CD14-positive monocyte (primary cell): ENCODE results near the gene PRR23C. TPM values are rescaled to one million over a fixed set of nuclear protein-coding genes. Genes with fewer than 3 reads are reported as not detected.

Source experiments
- DNase-seq, 3 donors: peaks; one replicate each; pipeline ENCODE4 v3.0.0-alpha.2; 2011 to 2022
- H2AFZ ChIP-seq: 2 replicates; pipeline ENCODE4 v1.6.0; 2012; ENCODE audit warnings: mild to moderate bottlenecking, low read depth, low read length, inconsistent platforms; ENCODE audit not compliant: insufficient read depth, poor library complexity, severe bottlenecking
- H3K27ac ChIP-seq, 2 donors: 1 replicate in 1 of 2; 2 replicates in 1 of 2; pipeline ENCODE4 v1.5.1; 2012 to 2013; ENCODE audit warnings: low read length in 2 of 2, control low read depth in 1 of 2, inconsistent platforms in 1 of 2, low read depth in 1 of 2, mild to moderate bottlenecking in 1 of 2
- H3K27me3 ChIP-seq, 2 donors: one replicate each; pipeline versions ENCODE4 v1.6.0 to v1.6.1; 2011 to 2013; ENCODE audit warnings: low read length in 2 of 2; ENCODE audit not compliant: control insufficient read depth in 2 of 2, insufficient read depth in 2 of 2
- H3K36me3 ChIP-seq, 2 donors: replicated peaks in 1 of 2; 1 replicate in 1 of 2; 2 replicates in 1 of 2; pipeline versions ENCODE4 v1.5.1 to v1.6.1; 2012 to 2013; ENCODE audit warnings: low read length in 2 of 2, control low read depth in 1 of 2, inconsistent platforms in 1 of 2, mild to moderate bottlenecking in 1 of 2; ENCODE audit not compliant: insufficient read depth in 2 of 2, control insufficient read depth in 1 of 2
- H3K4me1 ChIP-seq, 2 donors: 1 replicate in 1 of 2; 2 replicates in 1 of 2; pipeline versions ENCODE4 v1.5.1 to v1.6.1; 2012 to 2013; ENCODE audit warnings: low read length in 2 of 2, control low read depth in 1 of 2, inconsistent platforms in 1 of 2, mild to moderate bottlenecking in 1 of 2, moderate library complexity in 1 of 2; ENCODE audit not compliant: insufficient read depth in 2 of 2, control insufficient read depth in 1 of 2
- H3K4me2 ChIP-seq: replicated peaks from 2 replicates; pipeline ENCODE3; 2012; ENCODE audit warnings: low read length, moderate library complexity, mild to moderate bottlenecking; ENCODE audit not compliant: poor library complexity, severe bottlenecking; ENCODE audit errors: extremely low read depth
- H3K4me3 ChIP-seq, 3 experiments: fragments of 200-600 bp in 1 of 3; sonication (generic) in 1 of 3; replicated peaks in 1 of 3; 1 replicate in 2 of 3; 2 replicates in 1 of 3; pipeline ENCODE4 v1.5.1; 2011 to 2013; ENCODE audit warnings: low read length in 3 of 3, mild to moderate bottlenecking in 3 of 3, control low read depth in 2 of 3, low read depth in 2 of 3, inconsistent platforms in 1 of 3, moderate library complexity in 1 of 3
- H3K79me2 ChIP-seq: 2 replicates; pipeline ENCODE4 v1.6.0; 2012; ENCODE audit warnings: mild to moderate bottlenecking, control low read depth, inconsistent platforms, low read length, moderate library complexity; ENCODE audit not compliant: insufficient read depth
- H3K9ac ChIP-seq: 2 replicates; pipeline ENCODE4 v1.6.0; 2017; ENCODE audit warnings: low read length, mild to moderate bottlenecking; ENCODE audit not compliant: insufficient read depth, poor library complexity, severe bottlenecking
- H3K9me3 ChIP-seq, 2 donors: replicated peaks in 1 of 2; 1 replicate in 1 of 2; 2 replicates in 1 of 2; pipeline versions ENCODE4 v1.5.1 to v1.6.1; 2012 to 2013; ENCODE audit warnings: low read length in 2 of 2, control low read depth in 1 of 2; ENCODE audit not compliant: control insufficient read depth in 1 of 2, insufficient read depth in 1 of 2
- H4K20me1 ChIP-seq: 2 replicates; pipeline ENCODE4 v1.6.0; 2012; ENCODE audit warnings: mild to moderate bottlenecking, low read length, control low read depth, moderate library complexity; ENCODE audit not compliant: insufficient read depth
- H3K27ac Mint-ChIP-seq, 7 donors: one replicate each; pipeline ENCODE4 v1.8.0; 2020; ENCODE audit warnings: mild to moderate bottlenecking in 7 of 7, mixed read lengths in 7 of 7, moderate library complexity in 6 of 7, inconsistent platforms in 2 of 7
- H3K27me3 Mint-ChIP-seq, 3 donors: one replicate each; pipeline ENCODE4 v1.8.0; 2021 to 2022; ENCODE audit warnings: low read depth in 3 of 3, mild to moderate bottlenecking in 3 of 3, mixed read lengths in 3 of 3, moderate library complexity in 3 of 3, inconsistent platforms in 1 of 3
- H3K36me3 Mint-ChIP-seq, 2 donors: one replicate each; pipeline ENCODE4 v1.8.0; 2020; ENCODE audit warnings: mixed read lengths in 2 of 2, inconsistent platforms in 1 of 2, mild to moderate bottlenecking in 1 of 2
- H3K4me1 Mint-ChIP-seq: one replicate; pipeline ENCODE4 v1.8.0; 2020; ENCODE audit warnings: mild to moderate bottlenecking, mixed read lengths
- H3K4me3 Mint-ChIP-seq, 2 donors: one replicate each; pipeline ENCODE4 v1.8.0; 2020; ENCODE audit warnings: mild to moderate bottlenecking in 2 of 2, mixed read lengths in 2 of 2, moderate library complexity in 1 of 2
- H3K9me3 Mint-ChIP-seq, 7 donors: one replicate each; pipeline ENCODE4 v1.8.0; 2020 to 2022; ENCODE audit warnings: mixed read lengths in 7 of 7, mild to moderate bottlenecking in 6 of 7, moderate library complexity in 6 of 7, inconsistent platforms in 2 of 7
- WGBS: methylation state at CpG from one replicate; pipeline ENCODE4 v1.1.5; 2013; ENCODE audit warnings: missing lambda C conversion rate; ENCODE audit not compliant: insufficient coverage; 5-methylcytosine and 5-hydroxymethylcytosine counted together
- intact Hi-C, 2 donors: fragments of 100-400 bp; cut with micrococcal nuclease; formaldehyde crosslinking; loops; one replicate each; pipeline versions ENCODE4 v1.15.0 to v1.15.1; 2023
- polyA plus RNA-seq, 3 donors: library from polyadenylated mRNA; depleted of rRNA in 1 of 3; unstranded in 2 of 3; stranded (reverse) in 1 of 3; fragments of 300-500 nt in 2 of 3; fragments of >200 nt in 1 of 3; fragmentation: Illumina TruSeq in 2 of 3; gene quantifications; 1 replicate in 2 of 3; 2 replicates in 1 of 3; pipeline ENCODE4 v1.2.3, GENCODE V29; 2012 to 2021
- TF ChIP-seq, protein P1 (sequence below): fragments of 200-600 bp; IDR thresholded peaks from one replicate; pipeline ENCODE4 v1.8.0; 2022; ENCODE audit warnings: antibody characterized with exemption, mild to moderate bottlenecking

PRR23C gene
- polyA plus RNA-seq, 3 donors: not detected

DNA sequence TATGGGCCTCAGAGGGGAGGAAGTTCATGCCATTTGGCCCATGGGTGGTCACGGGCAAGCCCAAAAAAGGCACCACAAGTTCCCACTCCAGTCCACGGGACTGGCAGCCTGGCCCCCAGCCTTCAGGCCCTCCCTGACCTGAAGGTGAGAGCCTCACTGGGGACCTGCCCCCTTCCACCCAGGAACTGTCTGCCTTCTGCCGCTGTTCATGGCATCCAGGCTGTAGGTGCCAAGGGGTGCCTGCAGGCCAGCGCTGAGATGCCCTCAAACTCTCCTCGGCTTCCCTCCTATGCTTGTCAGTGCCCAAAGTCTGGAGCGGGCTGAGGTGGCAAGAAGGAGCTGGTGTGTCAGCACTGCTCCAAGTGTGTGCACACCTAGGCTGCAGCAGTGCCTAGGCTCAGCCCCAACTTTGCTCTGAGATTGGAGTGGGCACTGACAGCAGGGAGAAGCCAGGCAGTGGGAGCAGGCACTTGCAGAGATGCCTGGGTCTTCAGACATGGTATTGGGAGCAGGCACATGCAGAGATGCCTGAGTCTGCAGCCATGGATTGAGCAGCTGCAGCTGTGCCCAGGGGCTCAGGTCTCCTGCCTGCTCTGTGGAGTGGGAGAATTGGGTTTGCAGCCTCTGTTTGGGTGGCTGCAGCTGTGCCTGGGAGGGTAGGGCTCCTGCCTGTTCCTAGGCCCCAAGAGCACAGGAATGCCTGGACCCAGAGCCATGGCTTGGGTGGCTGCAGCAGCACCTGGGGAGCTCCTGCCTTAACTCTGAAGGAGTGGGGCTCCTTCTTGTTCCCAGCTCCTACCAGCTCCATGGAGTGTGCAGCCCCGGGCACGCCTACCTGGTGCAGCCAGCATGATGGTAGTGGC, 44.0 kb upstream of the PRR23C start:
- H2AFZ ChIP-seq: no peak overlapping the region
- H3K27me3 Mint-ChIP-seq: peaks cover 5 to 9% (median 7%) of the 10 kb centered on the region in 3 donors
- intact Hi-C loops: no loop called here
- H3K4me1 Mint-ChIP-seq: no peaks in the 10 kb centered on the region
- WGBS: 78% methylated on average over 5 of the region's 8 CpGs
- H3K27ac Mint-ChIP-seq: no peak overlapping the region
- H3K4me3 ChIP-seq: no peak overlapping the region
- TF ChIP-seq, protein P1, sequence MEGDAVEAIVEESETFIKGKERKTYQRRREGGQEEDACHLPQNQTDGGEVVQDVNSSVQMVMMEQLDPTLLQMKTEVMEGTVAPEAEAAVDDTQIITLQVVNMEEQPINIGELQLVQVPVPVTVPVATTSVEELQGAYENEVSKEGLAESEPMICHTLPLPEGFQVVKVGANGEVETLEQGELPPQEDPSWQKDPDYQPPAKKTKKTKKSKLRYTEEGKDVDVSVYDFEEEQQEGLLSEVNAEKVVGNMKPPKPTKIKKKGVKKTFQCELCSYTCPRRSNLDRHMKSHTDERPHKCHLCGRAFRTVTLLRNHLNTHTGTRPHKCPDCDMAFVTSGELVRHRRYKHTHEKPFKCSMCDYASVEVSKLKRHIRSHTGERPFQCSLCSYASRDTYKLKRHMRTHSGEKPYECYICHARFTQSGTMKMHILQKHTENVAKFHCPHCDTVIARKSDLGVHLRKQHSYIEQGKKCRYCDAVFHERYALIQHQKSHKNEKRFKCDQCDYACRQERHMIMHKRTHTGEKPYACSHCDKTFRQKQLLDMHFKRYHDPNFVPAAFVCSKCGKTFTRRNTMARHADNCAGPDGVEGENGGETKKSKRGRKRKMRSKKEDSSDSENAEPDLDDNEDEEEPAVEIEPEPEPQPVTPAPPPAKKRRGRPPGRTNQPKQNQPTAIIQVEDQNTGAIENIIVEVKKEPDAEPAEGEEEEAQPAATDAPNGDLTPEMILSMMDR: no peak
- peaks cover 0 to 7% (median 3%) of the 10 kb centered on the region in 7 donors for H3K9me3 Mint-ChIP-seq
- no peaks in the 10 kb centered on the region for H3K36me3 Mint-ChIP-seq
- no peaks in the 10 kb centered on the region for H3K27me3 ChIP-seq
- H3K36me3 ChIP-seq: no peaks in the 10 kb centered on the region
- no peak overlapping the region for H3K4me2 ChIP-seq
- H3K27ac ChIP-seq: no peak overlapping the region
- no peaks in the 10 kb centered on the region for H3K9me3 ChIP-seq
- no peak overlapping the region for H3K4me3 Mint-ChIP-seq
- H3K9ac ChIP-seq: no peak overlapping the region
- no peaks in the 10 kb centered on the region for H3K4me1 ChIP-seq
- DNase-seq: no peak
- no peaks in the 10 kb centered on the region for H4K20me1 ChIP-seq
- H3K79me2 ChIP-seq: no peaks in the 10 kb centered on the region

DNA sequence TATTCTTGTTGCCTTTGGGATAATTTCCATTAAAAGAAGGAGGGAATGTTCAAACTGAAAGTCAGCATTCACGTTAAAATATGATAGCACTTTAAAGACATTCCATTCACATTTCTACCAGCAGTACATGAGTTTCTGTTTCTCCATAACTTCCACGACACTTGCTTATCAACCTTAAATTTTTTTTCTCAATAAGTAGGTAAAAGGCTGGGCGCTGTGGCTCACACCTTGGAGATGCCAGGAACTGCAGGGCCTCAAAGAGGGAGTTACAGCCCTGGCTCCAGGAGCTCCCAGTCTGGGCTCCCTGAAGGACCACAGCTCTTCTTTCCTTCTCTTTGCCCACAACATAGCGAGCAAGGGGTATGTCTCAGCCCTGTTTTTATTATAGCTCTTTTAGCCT, 42.9 kb upstream of the PRR23C start:
- H3K79me2 ChIP-seq: no peaks in the 10 kb centered on the region
- intact Hi-C loops: no loop called here
- no peaks in the 10 kb centered on the region for H3K36me3 Mint-ChIP-seq

More for the DNA sequence above, 42.9 kb upstream of the PRR23C start:
- Mint-ChIP-seq H3K27ac (no peak overlapping the region), H3K4me1 (no peaks in the 10 kb centered on the region), H3K27me3 (peaks cover 6 to 9% (median 7%) of the 10 kb centered on the region in 3 donors), H3K4me3 (no peak overlapping the region), H3K9me3 (peaks cover under 1 to 9% (median 4%) of the 10 kb centered on the region in 7 donors)
- TF ChIP-seq, protein P1: no peak
- Histone ChIP-seq H2AFZ (no peak overlapping the region), H3K4me1 (no peaks in the 10 kb centered on the region), H3K27ac (no peak overlapping the region), H4K20me1 (no peaks in the 10 kb centered on the region), H3K9me3 (no peaks in the 10 kb centered on the region), H3K4me2 (no peak overlapping the region), H3K27me3 (no peaks in the 10 kb centered on the region), H3K9ac (no peak overlapping the region), H3K36me3 (no peaks in the 10 kb centered on the region), H3K4me3 (no peak overlapping the region)
- WGBS: 80% methylated on average over 1 of the region's 4 CpGs
- no peak for DNase-seq
